ENCODE results near the gene ZBTB46.

Gene ZBTB46

DNA sequence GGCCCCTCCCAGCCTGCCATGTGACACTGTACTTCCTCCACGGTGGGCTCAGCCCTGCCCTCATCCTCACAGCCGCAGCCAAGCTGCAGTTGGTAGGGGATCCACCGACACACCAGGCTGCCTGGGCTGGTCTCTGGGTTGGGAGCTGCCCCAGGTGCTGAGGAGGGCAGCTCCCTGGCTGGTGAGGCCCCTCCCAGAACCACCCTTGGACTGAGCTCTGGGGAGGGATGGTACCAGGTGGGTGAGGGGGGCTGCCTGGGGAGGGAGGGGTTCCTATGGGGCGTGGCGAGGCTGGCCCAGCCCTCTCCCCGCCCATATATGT lies 134.8 kb downstream of the ZBTB46 start:
- no peak for DNase-seq (ENCODE audit: low read depth, low spot score)

GRCh38 chr20:63695424-63696305 lies 135.4 kb downstream of the ZBTB46 start:
- no peak for DNase-seq (ENCODE audit: low read depth, low spot score)

- no peak for DNase-seq (ENCODE audit: low read depth, low spot score)
These were observed 136.3 kb downstream of the ZBTB46 start for GRCh38 chr20:63694584-63695423.

- DNase-seq (ENCODE audit: low read depth, low spot score), result no peak
These were observed 137.1 kb downstream of the ZBTB46 start for GRCh38 chr20:63693733-63694583.

Data from iPS DF 19.7 (cell line).